AG09309 (cell line): Measurements from ENCODE around the gene FAM114A2.

Experiments used
- DNase-seq: peaks from one replicate; pipeline ENCODE4 v3.0.0-alpha.2; 2010; ENCODE audit warnings: low read depth
- H3K4me3 ChIP-seq: 2 replicates; pipeline ENCODE4 v1.5.1; 2011; ENCODE audit warnings: mild to moderate bottlenecking, low read depth, low read length, moderate library complexity; ENCODE audit not compliant: control insufficient read depth
- TF ChIP-seq, protein P1 (sequence below): IDR thresholded peaks from 2 replicates; pipeline ENCODE4 v1.5.1; 2011; ENCODE audit warnings: mild to moderate bottlenecking, low read depth, low read length, inconsistent platforms; ENCODE audit not compliant: insufficient read depth, control insufficient read depth; ENCODE audit errors: missing control alignments

Gene FAM114A2

DNA sequence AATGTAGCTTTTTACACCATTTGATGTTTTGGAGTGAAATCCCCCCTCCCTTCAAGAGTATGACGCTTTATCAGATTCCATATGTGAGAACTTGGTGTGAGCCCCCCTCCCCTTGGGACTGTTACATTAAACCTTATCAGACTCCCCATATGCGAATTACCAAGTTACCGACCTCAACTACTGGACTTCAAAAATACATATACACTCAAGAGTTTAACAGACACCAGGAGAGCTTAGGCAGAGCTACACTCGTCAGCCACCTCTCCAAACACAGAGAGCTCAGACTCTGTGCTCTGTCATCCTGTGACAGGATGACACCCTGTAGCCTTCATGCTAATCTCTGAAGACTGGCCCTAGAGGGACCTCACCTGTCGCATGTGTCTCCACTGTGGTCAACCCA lies 50.2 kb downstream of the FAM114A2 start:
- no peak for DNase-seq
- H3K4me3 ChIP-seq: no peak overlapping the region
- TF ChIP-seq, protein P1, sequence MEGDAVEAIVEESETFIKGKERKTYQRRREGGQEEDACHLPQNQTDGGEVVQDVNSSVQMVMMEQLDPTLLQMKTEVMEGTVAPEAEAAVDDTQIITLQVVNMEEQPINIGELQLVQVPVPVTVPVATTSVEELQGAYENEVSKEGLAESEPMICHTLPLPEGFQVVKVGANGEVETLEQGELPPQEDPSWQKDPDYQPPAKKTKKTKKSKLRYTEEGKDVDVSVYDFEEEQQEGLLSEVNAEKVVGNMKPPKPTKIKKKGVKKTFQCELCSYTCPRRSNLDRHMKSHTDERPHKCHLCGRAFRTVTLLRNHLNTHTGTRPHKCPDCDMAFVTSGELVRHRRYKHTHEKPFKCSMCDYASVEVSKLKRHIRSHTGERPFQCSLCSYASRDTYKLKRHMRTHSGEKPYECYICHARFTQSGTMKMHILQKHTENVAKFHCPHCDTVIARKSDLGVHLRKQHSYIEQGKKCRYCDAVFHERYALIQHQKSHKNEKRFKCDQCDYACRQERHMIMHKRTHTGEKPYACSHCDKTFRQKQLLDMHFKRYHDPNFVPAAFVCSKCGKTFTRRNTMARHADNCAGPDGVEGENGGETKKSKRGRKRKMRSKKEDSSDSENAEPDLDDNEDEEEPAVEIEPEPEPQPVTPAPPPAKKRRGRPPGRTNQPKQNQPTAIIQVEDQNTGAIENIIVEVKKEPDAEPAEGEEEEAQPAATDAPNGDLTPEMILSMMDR: no peak

DNA sequence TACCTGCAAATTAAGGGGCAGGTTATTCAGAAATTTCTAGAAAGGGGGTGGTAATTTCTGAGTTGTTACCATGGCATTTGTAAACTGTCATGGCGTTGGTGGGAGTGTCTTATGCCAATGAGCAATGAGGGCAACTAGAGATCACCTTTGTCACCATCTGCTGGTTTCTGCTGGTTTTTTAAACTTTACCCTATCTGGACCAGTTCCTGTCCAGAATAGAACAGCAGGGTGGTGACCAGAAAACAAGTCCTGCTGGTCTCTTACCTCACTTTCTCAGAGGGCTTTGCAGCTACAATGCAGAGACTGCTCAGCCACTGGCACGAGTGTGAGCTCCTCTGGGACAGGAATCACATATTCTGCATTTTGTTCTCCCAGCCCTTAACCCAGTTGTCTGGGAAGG lies 51.4 kb downstream of the FAM114A2 start:
- H3K4me3 ChIP-seq: no peak overlapping the region
- TF ChIP-seq, protein P1: no peak
- DNase-seq: no peak

DNA sequence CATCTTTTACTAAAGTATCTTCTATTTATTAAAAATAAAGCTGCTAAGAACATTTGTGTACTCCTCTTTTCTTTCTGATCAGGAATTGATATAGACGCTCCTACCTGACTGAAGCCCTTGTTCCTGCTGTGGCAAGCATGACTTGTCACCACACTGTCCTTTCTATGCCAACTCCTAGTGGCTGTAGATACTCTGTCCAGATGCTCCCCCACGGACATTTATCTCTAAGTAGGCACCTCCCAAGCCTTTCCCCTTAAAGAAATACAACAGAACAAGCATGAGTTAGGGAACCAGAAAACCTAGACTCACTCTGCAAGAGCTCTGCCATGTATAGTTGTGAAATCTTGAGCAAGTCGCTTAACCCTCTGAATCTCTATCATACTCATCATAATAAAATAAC lies 53.2 kb downstream of the FAM114A2 start:
- DNase-seq: no peak
- no peak overlapping the region for H3K4me3 ChIP-seq
- TF ChIP-seq, protein P1: no peak

DNA sequence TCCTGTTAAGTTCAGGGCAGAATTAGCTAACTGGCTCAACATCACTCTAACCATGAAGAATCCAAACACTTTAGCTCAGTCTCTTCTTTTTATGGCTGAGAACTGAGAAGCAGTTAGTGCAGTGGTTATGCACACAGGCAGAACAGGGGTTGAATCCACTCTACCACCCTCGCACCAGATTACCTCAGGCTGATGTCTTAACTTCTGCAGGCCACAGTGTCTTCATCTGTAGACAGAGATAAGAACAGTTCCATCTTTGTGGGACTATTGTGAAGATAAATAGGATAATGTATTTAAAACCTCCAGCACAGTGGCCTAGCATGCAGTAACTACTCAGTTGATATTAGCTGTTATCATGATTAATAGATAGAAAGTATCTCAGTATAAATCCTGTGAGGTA lies 54.8 kb downstream of the FAM114A2 start:
- no peak overlapping the region for H3K4me3 ChIP-seq
- no peak for DNase-seq
- TF ChIP-seq, protein P1: no peak

DNA sequence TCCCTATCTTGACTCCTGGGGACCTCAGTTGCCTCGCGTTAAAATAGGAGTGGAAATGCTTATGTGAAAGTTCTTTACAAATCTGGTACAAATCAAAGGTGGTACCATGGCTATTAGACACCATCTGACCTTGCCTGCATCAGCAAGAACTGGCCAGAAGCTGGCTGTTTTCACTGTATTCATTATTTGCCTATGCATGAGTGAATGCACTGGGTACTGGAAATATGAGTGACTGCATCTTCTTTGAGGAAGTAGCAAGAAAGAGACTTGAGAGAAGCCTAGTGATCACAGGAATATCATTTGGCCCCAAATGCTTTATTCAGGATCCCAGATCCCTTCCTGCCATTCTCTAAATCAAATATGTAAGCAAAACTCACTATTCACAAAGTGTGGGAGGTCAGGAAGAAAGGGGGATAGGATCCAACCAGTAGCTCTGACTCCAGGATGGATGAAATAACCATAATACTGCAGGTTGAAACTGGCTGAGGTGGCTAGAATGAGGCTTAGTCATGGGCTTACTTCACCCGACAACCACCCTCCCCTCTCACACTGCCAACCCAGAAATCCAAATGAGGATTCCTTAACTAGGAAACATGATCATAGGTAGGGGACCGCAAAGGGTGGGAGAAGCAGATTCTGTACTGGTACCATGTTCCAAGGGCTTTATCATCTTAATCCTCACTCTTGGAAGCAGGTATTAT lies 56.7 kb downstream of the FAM114A2 start:
- H3K4me3 ChIP-seq: no peak overlapping the region
- no peak for DNase-seq
- TF ChIP-seq, protein P1: no peak

DNA sequence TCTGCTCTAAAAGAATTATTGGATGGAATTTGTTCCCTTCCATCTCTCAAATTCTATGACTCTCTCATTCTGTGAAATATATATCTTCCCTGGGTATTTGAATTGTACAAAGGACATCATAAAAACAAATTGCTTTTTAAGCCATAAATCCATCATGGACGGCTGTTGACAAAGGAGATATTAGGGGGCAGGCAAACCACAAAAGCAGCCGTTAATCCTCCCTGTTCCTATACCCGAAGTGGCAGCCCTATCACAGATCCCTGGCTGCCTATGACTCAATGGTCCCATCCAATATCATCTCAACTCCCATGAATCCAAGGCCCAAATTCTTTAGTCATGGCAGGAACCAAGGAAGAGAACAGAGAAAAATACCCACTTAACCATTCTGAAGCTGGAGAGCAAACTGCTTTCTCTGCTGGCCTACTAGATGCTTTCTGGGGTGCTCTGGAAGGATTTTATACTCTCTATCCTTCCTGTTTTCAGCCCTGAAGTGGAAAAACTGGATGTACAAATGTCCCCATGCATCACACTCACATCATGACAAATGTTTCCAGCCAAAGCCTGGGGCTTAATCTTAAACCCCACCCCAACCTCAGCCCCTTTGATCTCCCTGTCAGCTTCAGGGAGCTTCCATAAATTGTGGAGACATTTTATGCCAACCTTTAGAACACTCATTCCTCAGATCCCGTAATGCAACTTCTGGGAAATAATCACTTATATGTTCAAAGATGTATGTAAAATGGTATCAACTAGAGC lies 59.5 kb downstream of the FAM114A2 start:
- DNase-seq: no peak
- TF ChIP-seq, protein P1: no peak
- H3K4me3 ChIP-seq: no peak overlapping the region
